Esophagus squamous epithelium (tissue), 5 donors: Measurements from ENCODE around the gene CREBBP. TPM values are rescaled to one million over a fixed set of nuclear protein-coding genes. Genes with fewer than 3 reads are reported as not detected.

Experiments used
- DNase-seq: peaks from one replicate; lab custom pipeline; 2025; lab: John Stamatoyannopoulos, UW
- H3K27ac ChIP-seq, 4 donors: fragments of 200-600 bp; sonication (generic); one replicate each; pipeline ENCODE4 v1.5.1; 2016 to 2019; ENCODE audit warnings: mild to moderate bottlenecking in 1 of 4
- H3K27me3 ChIP-seq, 4 donors: fragments of 200-600 bp; sonication (generic); 1 replicate in 3 of 4; 2 replicates in 1 of 4; pipeline versions ENCODE4 v1.5.1 to v1.6.0; 2017 to 2021; ENCODE audit warnings: antibody characterized with exemption in 1 of 4
- H3K36me3 ChIP-seq, 3 donors: fragments of 200-600 bp; sonication (generic); one replicate each; pipeline ENCODE4 v1.5.1; 2016 to 2019
- H3K4me1 ChIP-seq, 3 donors: fragments of 200-600 bp; sonication (generic); one replicate each; pipeline ENCODE4 v1.5.1; 2017 to 2019
- H3K4me3 ChIP-seq, 4 donors: fragments of 200-600 bp; sonication (generic); 1 replicate in 3 of 4; 2 replicates in 1 of 4; pipeline ENCODE4 v1.5.1; 2016 to 2019; ENCODE audit warnings: mild to moderate bottlenecking in 2 of 4, moderate library complexity in 1 of 4
- H3K9me3 ChIP-seq, 3 donors: fragments of 200-600 bp; sonication (generic); one replicate each; pipeline ENCODE4 v1.5.1; 2016 to 2019
- CTCF ChIP-seq, 6 experiments: fragments of 450-650 bp in 4 of 6; fragments of 200-600 bp in 2 of 6; sonication (generic) in 2 of 6; IDR thresholded peaks; one replicate each; pipeline ENCODE4 v1.5.1; 2016 to 2019; ENCODE audit warnings: antibody characterized with exemption in 6 of 6, mild to moderate bottlenecking in 4 of 6, moderate library complexity in 4 of 6
- POLR2A ChIP-seq, 4 donors: fragments of 450-650 bp; IDR thresholded peaks; one replicate each; pipeline ENCODE4 v1.6.1; 2017; ENCODE audit warnings: antibody characterized with exemption in 4 of 4, mild to moderate bottlenecking in 4 of 4, moderate library complexity in 3 of 4
- WGBS, 2 donors: methylation state at CpG; one replicate each; pipeline ENCODE4 v1.1.5; 2018; 5-methylcytosine and 5-hydroxymethylcytosine counted together
- intact Hi-C: fragments of 100-400 bp; cut with DNase I; formaldehyde crosslinking; loops from one replicate; pipeline ENCODE4 v1.15.0; 2022
- total RNA-seq, 4 donors: library from RNA; depleted of rRNA; stranded (reverse); fragments of >200 nt; gene quantifications; one replicate each; pipeline ENCODE4 v1.1.0, GENCODE V29; 2016
- donor health status: DM: yes; HTN: yes; CAD: no.

Gene CREBBP
- total RNA-seq, 4 donors from 2014 or later: 14.5 to 53.6 (median 37.5) TPM

GRCh38 chr16:3687021-3687420 is 193.5 kb downstream of the CREBBP start:
- TF ChIP-seq POLR2A (IDR thresholded peaks at IDR 0.05) (no peak), CTCF (IDR thresholded peaks at IDR 0.05) (no peak)
- Histone ChIP-seq H3K9me3 (no peaks in the 10 kb centered on the region), H3K4me3 (no peak overlapping the region), H3K27ac (no peak overlapping the region), H3K27me3 (no peaks in the 10 kb centered on the region), H3K4me1 (peaks cover 7 to 20% (median 10%) of the 10 kb centered on the region in 3 donors), H3K36me3 (peaks cover 17 to 75% (median 27%) of the 10 kb centered on the region in 3 donors)
- DNase-seq: no peak
- 89 to 90% methylated on average over 6 of the region's 7 CpGs for WGBS, 2 donors
- intact Hi-C loops: no loop called here

- H3K27ac ChIP-seq: no peak overlapping the region
- H3K4me1 ChIP-seq: no peaks in the 10 kb centered on the region
- H3K27me3 ChIP-seq: no peaks in the 10 kb centered on the region
- H3K4me3 ChIP-seq: no peak overlapping the region
- TF ChIP-seq CTCF (IDR thresholded peaks at IDR 0.05) (no peak), POLR2A (IDR thresholded peaks at IDR 0.05) (no peak)
- DNase-seq: no peak
- intact Hi-C loops: no loop called here
- H3K9me3 ChIP-seq: no peaks in the 10 kb centered on the region
- H3K36me3 ChIP-seq: peaks cover 20 to 98% (median 21%) of the 10 kb centered on the region in 3 donors
- 91 to 100% methylated on average over 2 to 3 of the region's 3 CpGs for WGBS, 2 donors
Observed at GRCh38 chr16:3681206-3681605, 199.3 kb downstream of the CREBBP start.

- H3K36me3 ChIP-seq: peaks cover 14 to 98% (median 34%) of the 10 kb centered on the region in 3 donors
- no peaks in the 10 kb centered on the region for H3K4me1 ChIP-seq
- WGBS, 2 donors: 93 to 95% methylated on average over 11 of the region's 11 CpGs
- TF ChIP-seq POLR2A (IDR thresholded peaks at IDR 0.05) (no peak), CTCF (IDR thresholded peaks at IDR 0.05) (no peak)
- no peaks in the 10 kb centered on the region for H3K9me3 ChIP-seq
- no peaks in the 10 kb centered on the region for H3K27me3 ChIP-seq
- no peak for DNase-seq
- intact Hi-C loops: no loop called here
- no peak overlapping the region for H3K4me3 ChIP-seq
- no peak overlapping the region for H3K27ac ChIP-seq
Observed at GRCh38 chr16:3677994-3678393, 202.5 kb downstream of the CREBBP start.

GRCh38 chr16:3675601-3676130 is 204.8 kb downstream of the CREBBP start:
- Histone ChIP-seq H3K27ac (no peak overlapping the region), H3K9me3 (no peaks in the 10 kb centered on the region), H3K4me1 (no peaks in the 10 kb centered on the region), H3K4me3 (no peak overlapping the region), H3K27me3 (no peaks in the 10 kb centered on the region), H3K36me3 (peaks cover 14 to 100% (median 32%) of the 10 kb centered on the region in 3 donors)
- WGBS, 2 donors: no CpG with 5 or more reads among the region's 24 CpGs
- no peak for DNase-seq
- TF ChIP-seq POLR2A (IDR thresholded peaks at IDR 0.05) (no peak), CTCF (IDR thresholded peaks at IDR 0.05) (no peak)
- intact Hi-C loops: no loop called here

Other genes with a start within 250 kb of the CREBBP start
- 10 to 100 TPM in 2 of 4 donors, 1 to 10 TPM in 2; 5.7 to 13.4 (median 9.9) TPM for gene DNASE1, start 226.0 kb downstream of the CREBBP start, total RNA-seq
- gene TRAP1, start 163.2 kb downstream of the CREBBP start, total RNA-seq: 100 to 1,000 TPM in 2 of 4 donors, 10 to 100 TPM in 2; 76.5 to 121 (median 97.6) TPM
- gene ADCY9, start 235.7 kb upstream of the CREBBP start, total RNA-seq: 10 to 100 TPM in 2 of 4 donors, 1 to 10 TPM in 2; 6.3 to 22.3 (median 11.2) TPM